Measurements from ENCODE around the gene KRT1. TPM values are rescaled to one million over a fixed set of nuclear protein-coding genes. Genes with fewer than 3 reads are reported as not detected.

Gene KRT1
- total RNA-seq, 2 experiments from 2014 or later = not detected

- POLR2A ChIA-PET = no interaction called here
- no peak for DNase-seq (ENCODE audit: low spot score)
- H3K79me2 ChIP-seq (ENCODE audit: insufficient read depth, low read depth, low read length) = no peaks in the 10 kb centered on the region
- H3K4me3 ChIP-seq (ENCODE audit: low read depth, low read length, poor library complexity, severe bottlenecking) = no peak overlapping the region
- H3K36me3 ChIP-seq (ENCODE audit: insufficient read depth, low read length) = no peaks in the 10 kb centered on the region
- no peaks in the 10 kb centered on the region for H3K9me3 ChIP-seq (ENCODE audit: low read length)
- intact Hi-C loops (cut with micrococcal nuclease; ENCODE audit: unreplicated experiment) = no loop called here
- H4K20me1 ChIP-seq (ENCODE audit: insufficient read depth, low read length) = no peaks in the 10 kb centered on the region
- BruUV-seq (replicated peaks) = no TSS peak
- no peak overlapping the region for H2AFZ ChIP-seq (ENCODE audit: low read length)
- H3K4me1 ChIP-seq (ENCODE audit: insufficient read depth, low read length, poor library complexity, severe bottlenecking) = no peaks in the 10 kb centered on the region
- CTCF ChIA-PET (ENCODE audit: unreplicated experiment) = no interaction called here
- H3K27ac ChIP-seq (ENCODE audit: low read depth, low read length, poor library complexity, severe bottlenecking) = no peak overlapping the region
- TF ChIP-seq EZH2phosphoT487 (IDR thresholded peaks at IDR 0.05; ENCODE audit: borderline replicate concordance, low read depth, low read length) = no peak
- TF ChIP-seq, protein P1, sequence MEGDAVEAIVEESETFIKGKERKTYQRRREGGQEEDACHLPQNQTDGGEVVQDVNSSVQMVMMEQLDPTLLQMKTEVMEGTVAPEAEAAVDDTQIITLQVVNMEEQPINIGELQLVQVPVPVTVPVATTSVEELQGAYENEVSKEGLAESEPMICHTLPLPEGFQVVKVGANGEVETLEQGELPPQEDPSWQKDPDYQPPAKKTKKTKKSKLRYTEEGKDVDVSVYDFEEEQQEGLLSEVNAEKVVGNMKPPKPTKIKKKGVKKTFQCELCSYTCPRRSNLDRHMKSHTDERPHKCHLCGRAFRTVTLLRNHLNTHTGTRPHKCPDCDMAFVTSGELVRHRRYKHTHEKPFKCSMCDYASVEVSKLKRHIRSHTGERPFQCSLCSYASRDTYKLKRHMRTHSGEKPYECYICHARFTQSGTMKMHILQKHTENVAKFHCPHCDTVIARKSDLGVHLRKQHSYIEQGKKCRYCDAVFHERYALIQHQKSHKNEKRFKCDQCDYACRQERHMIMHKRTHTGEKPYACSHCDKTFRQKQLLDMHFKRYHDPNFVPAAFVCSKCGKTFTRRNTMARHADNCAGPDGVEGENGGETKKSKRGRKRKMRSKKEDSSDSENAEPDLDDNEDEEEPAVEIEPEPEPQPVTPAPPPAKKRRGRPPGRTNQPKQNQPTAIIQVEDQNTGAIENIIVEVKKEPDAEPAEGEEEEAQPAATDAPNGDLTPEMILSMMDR (conservative IDR thresholded peaks at IDR 0.05; ENCODE audit: low read length) = no peak
- no peak overlapping the region for H3K4me2 ChIP-seq (ENCODE audit: low read length)
- H3K9me2 ChIP-seq (ENCODE audit: insufficient read depth, low read length) = no peaks in the 10 kb centered on the region
Measured at GRCh38 chr12:52657250-52657902, 22.8 kb downstream of the KRT1 start.

DNA sequence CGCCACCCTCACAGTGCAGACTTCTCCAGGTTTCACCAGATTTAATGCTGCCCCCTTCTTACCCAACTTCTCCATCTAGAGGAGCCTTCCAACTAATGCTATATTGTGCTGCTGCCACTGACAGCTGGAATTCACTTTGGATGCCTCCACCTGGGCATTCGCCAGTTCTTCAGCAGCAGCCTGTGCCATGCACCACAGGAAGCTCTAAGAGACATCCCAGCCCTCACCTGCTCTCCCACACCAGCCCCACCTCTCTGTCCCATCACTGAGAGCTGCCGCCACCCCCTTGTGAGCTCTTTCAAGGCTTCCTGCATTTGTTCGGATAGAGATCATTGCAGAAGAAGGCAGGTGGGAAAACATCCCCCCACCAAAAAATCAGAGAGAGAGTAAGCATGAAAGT is 23.6 kb downstream of the KRT1 start:
- H3K9me2 ChIP-seq (ENCODE audit: insufficient read depth, low read length) = no peaks in the 10 kb centered on the region
- no peak overlapping the region for H3K4me2 ChIP-seq (ENCODE audit: low read length)
- H3K4me1 ChIP-seq (ENCODE audit: insufficient read depth, low read length, poor library complexity, severe bottlenecking) = no peaks in the 10 kb centered on the region
- H4K20me1 ChIP-seq (ENCODE audit: insufficient read depth, low read length) = no peaks in the 10 kb centered on the region
- no TSS peak for BruUV-seq (replicated peaks)
- H3K9me3 ChIP-seq (ENCODE audit: low read length) = no peaks in the 10 kb centered on the region
- ChIA-PET POLR2A (no interaction called here), CTCF (ENCODE audit: unreplicated experiment) (no interaction called here)
- no peaks in the 10 kb centered on the region for H3K36me3 ChIP-seq (ENCODE audit: insufficient read depth, low read length)
- no peak overlapping the region for H3K4me3 ChIP-seq (ENCODE audit: low read depth, low read length, poor library complexity, severe bottlenecking)
- H3K79me2 ChIP-seq (ENCODE audit: insufficient read depth, low read depth, low read length) = no peaks in the 10 kb centered on the region
- H2AFZ ChIP-seq (ENCODE audit: low read length) = no peak overlapping the region
- no peak for DNase-seq (ENCODE audit: low spot score)
- no peak for TF ChIP-seq EZH2phosphoT487 (IDR thresholded peaks at IDR 0.05; ENCODE audit: borderline replicate concordance, low read depth, low read length)
- TF ChIP-seq, protein P1 (conservative IDR thresholded peaks at IDR 0.05; ENCODE audit: low read length) = no peak
- no peak overlapping the region for H3K27ac ChIP-seq (ENCODE audit: low read depth, low read length, poor library complexity, severe bottlenecking)
- intact Hi-C loops (cut with micrococcal nuclease; ENCODE audit: unreplicated experiment) = no loop called here

DNA sequence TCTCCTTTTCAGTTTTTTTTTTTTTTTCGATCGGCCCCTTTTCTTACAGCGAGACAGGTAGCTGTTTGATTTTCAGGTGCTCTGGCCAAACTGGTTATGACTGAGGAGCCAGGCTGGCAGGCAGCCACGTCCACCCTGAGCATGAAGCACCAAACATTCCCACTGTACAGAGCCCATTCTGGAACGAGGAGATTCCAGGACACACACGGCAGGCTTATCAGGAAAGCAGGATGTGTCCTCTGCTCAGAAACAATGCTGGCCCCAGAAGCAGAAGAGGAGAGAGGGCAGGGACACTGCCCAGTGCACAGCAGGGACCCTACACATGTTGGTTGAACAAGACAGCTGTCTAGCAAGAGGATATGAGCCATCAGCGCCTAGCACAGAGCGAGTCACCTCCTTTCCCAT is 24.5 kb downstream of the KRT1 start:
- TF ChIP-seq, protein P1 (conservative IDR thresholded peaks at IDR 0.05; ENCODE audit: low read length) = no peak
- TF ChIP-seq EZH2phosphoT487 (IDR thresholded peaks at IDR 0.05; ENCODE audit: borderline replicate concordance, low read depth, low read length) = no peak
- intact Hi-C loops (cut with micrococcal nuclease; ENCODE audit: unreplicated experiment) = no loop called here
- Histone ChIP-seq H3K4me1 (ENCODE audit: insufficient read depth, low read length, poor library complexity, severe bottlenecking) (no peaks in the 10 kb centered on the region), H3K27ac (ENCODE audit: low read depth, low read length, poor library complexity, severe bottlenecking) (no peak overlapping the region), H3K4me2 (ENCODE audit: low read length) (no peak overlapping the region), H3K36me3 (ENCODE audit: insufficient read depth, low read length) (no peaks in the 10 kb centered on the region), H3K4me3 (ENCODE audit: low read depth, low read length, poor library complexity, severe bottlenecking) (no peak overlapping the region), H4K20me1 (ENCODE audit: insufficient read depth, low read length) (no peaks in the 10 kb centered on the region), H3K9me2 (ENCODE audit: insufficient read depth, low read length) (no peaks in the 10 kb centered on the region), H3K9me3 (ENCODE audit: low read length) (no peaks in the 10 kb centered on the region), H3K79me2 (ENCODE audit: insufficient read depth, low read depth, low read length) (no peaks in the 10 kb centered on the region), H2AFZ (ENCODE audit: low read length) (no peak overlapping the region)
- ChIA-PET POLR2A (no interaction called here), CTCF (ENCODE audit: unreplicated experiment) (no interaction called here)
- BruUV-seq (replicated peaks) = no TSS peak
- no peak for DNase-seq (ENCODE audit: low spot score)

Data from OCI-LY7 (cell line).